Thyroid gland (tissue), 4 donors: Measurements from ENCODE around the gene NAA80. TPM values are rescaled to one million over a fixed set of nuclear protein-coding genes. Genes with fewer than 3 reads are reported as not detected.
A peak's percentile ranks its signal among the peaks of the same experiment; 100 is the strongest.

Experiments used
- DNase-seq, 2 donors: peaks; one replicate each; pipeline ENCODE4 v3.0.0-alpha.2; 2019
- H3K27ac ChIP-seq, 3 donors: fragments of 200-600 bp; sonication (generic); 1 replicate in 2 of 3; 2 replicates in 1 of 3; pipeline ENCODE4 v1.5.1; 2016 to 2019; ENCODE audit warnings: mild to moderate bottlenecking in 1 of 3, moderate library complexity in 1 of 3
- H3K27me3 ChIP-seq: fragments of 200-600 bp; sonication (generic); one replicate; pipeline ENCODE4 v1.5.1; 2019
- H3K36me3 ChIP-seq, 2 donors: fragments of 200-600 bp; sonication (generic); one replicate each; pipeline ENCODE4 v1.5.1; 2016 to 2019
- H3K4me1 ChIP-seq, 2 donors: fragments of 200-600 bp; sonication (generic); one replicate each; pipeline ENCODE4 v1.5.1; 2017 to 2019
- H3K4me3 ChIP-seq, 3 donors: fragments of 200-600 bp; sonication (generic); replicated peaks in 1 of 3; 1 replicate in 2 of 3; 2 replicates in 1 of 3; pipeline ENCODE4 v1.5.1; 2016; ENCODE audit warnings: mild to moderate bottlenecking in 1 of 3
- H3K9me3 ChIP-seq: fragments of 200-600 bp; sonication (generic); one replicate; pipeline ENCODE4 v1.5.1; 2017
- POLR2A ChIP-seq, 2 donors: fragments of 450-650 bp; IDR thresholded peaks; one replicate each; pipeline ENCODE4 v1.6.1; 2017; ENCODE audit warnings: antibody characterized with exemption in 2 of 2, mild to moderate bottlenecking in 2 of 2, moderate library complexity in 1 of 2
- WGBS, 2 donors: methylation state at CpG; one replicate each; pipeline ENCODE4 v1.1.5; 2017; 5-methylcytosine and 5-hydroxymethylcytosine counted together
- intact Hi-C: fragments of 100-400 bp; cut with DNase I; formaldehyde crosslinking; loops from one replicate; pipeline ENCODE4 v1.15.1; 2023
- total RNA-seq, 4 donors: library from RNA; depleted of rRNA; stranded (reverse); fragments of >200 nt; gene quantifications; one replicate each; pipeline ENCODE4 v1.2.3, GENCODE V29; 2016
- TF ChIP-seq, protein P1 (sequence below), 6 experiments: fragments of 200-600 bp in 3 of 6; fragments of 450-650 bp in 3 of 6; sonication (generic) in 3 of 6; IDR thresholded peaks; one replicate each; pipeline ENCODE4 v1.5.1; 2016 to 2019; ENCODE audit warnings: antibody characterized with exemption in 6 of 6, mild to moderate bottlenecking in 2 of 6, inconsistent platforms in 1 of 6, moderate library complexity in 1 of 6

The NAA80 gene
- total RNA-seq, 4 donors from 2014 or later, result 6.9 to 15.2 (median 10.8) TPM

DNA sequence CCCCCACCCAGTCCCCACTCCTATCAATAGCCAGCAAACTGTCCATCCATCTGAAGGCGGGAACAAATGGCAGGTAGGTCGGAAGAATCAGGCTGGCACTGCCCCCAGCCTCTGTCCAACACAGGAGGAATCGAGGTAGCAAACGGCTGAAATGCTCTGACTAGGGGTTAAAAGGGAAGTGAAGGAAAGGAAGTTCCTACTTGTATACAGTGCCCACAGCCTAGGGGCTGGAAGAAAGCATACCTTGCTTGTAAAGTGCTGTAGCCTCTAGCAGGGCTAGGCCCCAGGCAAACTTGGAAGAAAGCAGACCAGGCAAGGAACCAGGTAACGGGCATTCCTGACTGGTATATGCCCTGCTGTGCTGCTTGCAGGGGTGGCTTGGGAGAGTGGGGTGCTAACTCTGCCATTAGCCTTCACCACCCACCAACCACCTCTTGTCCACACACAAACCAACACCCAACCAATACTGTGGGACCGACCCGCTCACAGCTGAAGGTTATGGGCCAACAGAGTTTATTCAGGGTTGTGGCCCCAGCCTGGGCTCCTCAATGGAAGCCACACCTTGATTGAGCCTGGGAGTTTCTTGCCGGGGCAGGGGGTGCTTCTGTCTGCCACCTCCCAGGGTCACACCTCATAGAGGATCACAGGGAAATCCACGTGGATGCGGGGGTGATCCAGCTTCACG, 26.4 kb upstream of the NAA80 start:
- TF ChIP-seq, protein P1, sequence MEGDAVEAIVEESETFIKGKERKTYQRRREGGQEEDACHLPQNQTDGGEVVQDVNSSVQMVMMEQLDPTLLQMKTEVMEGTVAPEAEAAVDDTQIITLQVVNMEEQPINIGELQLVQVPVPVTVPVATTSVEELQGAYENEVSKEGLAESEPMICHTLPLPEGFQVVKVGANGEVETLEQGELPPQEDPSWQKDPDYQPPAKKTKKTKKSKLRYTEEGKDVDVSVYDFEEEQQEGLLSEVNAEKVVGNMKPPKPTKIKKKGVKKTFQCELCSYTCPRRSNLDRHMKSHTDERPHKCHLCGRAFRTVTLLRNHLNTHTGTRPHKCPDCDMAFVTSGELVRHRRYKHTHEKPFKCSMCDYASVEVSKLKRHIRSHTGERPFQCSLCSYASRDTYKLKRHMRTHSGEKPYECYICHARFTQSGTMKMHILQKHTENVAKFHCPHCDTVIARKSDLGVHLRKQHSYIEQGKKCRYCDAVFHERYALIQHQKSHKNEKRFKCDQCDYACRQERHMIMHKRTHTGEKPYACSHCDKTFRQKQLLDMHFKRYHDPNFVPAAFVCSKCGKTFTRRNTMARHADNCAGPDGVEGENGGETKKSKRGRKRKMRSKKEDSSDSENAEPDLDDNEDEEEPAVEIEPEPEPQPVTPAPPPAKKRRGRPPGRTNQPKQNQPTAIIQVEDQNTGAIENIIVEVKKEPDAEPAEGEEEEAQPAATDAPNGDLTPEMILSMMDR (IDR thresholded peaks at IDR 0.05), result no peak
- TF ChIP-seq POLR2A (IDR thresholded peaks at IDR 0.05), result no peak
- no peaks in the 10 kb centered on the region for H3K9me3 ChIP-seq
- peaks cover 15 to 16% of the 10 kb centered on the region in 2 donors for H3K36me3 ChIP-seq
- no peak for DNase-seq
- H3K27ac ChIP-seq, result peak overlapping the region in 1 of 3 donors; percentile 98
- no peaks in the 10 kb centered on the region for H3K27me3 ChIP-seq
- intact Hi-C loops, result loop anchor here (5.0 kb wide), 1 partner anchor 33 kb away; the partner anchor contains the start of gene IFRD2
- H3K4me3 ChIP-seq, result no peak overlapping the region
- 81 to 87% methylated on average over 10 to 11 of the region's 11 CpGs for WGBS, 2 donors
- peaks cover 20 to 33% of the 10 kb centered on the region in 2 donors for H3K4me1 ChIP-seq

DNA sequence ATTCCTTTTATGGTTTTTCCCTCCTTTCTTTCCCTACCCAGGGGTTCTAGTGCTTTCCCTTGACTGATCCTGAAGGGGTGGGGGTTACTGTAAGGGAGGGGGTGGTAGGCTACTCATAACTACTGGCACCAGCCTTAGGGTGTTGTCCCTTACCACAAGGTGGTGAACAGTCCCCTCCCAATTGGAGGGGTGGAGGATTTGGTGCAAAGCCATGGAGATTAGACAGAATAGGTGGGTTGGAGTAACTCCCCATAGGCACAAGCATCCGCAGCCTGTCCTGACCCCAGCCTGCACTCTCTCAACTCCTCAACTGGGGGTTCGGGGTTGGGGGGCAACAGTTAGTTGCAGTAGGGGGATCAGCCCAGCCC, 25.9 kb upstream of the NAA80 start:
- Histone ChIP-seq H3K4me3 (no peak overlapping the region), H3K9me3 (no peaks in the 10 kb centered on the region), H3K27ac (peak overlapping the region in 2 of 3 donors; percentile 32 to 98), H3K27me3 (no peaks in the 10 kb centered on the region), H3K4me1 (peaks cover 25 to 38% of the 10 kb centered on the region in 2 donors), H3K36me3 (peaks cover 10% of the 10 kb centered on the region in 2 donors)
- no peak for DNase-seq
- intact Hi-C loops, result loop anchor here (5.0 kb wide), 1 partner anchor 33 kb away; the partner anchor contains the start of gene IFRD2
- 81 to 86% methylated on average over 2 of the region's 2 CpGs for WGBS, 2 donors
- TF ChIP-seq, protein P1 (IDR thresholded peaks at IDR 0.05), result no peak

DNA sequence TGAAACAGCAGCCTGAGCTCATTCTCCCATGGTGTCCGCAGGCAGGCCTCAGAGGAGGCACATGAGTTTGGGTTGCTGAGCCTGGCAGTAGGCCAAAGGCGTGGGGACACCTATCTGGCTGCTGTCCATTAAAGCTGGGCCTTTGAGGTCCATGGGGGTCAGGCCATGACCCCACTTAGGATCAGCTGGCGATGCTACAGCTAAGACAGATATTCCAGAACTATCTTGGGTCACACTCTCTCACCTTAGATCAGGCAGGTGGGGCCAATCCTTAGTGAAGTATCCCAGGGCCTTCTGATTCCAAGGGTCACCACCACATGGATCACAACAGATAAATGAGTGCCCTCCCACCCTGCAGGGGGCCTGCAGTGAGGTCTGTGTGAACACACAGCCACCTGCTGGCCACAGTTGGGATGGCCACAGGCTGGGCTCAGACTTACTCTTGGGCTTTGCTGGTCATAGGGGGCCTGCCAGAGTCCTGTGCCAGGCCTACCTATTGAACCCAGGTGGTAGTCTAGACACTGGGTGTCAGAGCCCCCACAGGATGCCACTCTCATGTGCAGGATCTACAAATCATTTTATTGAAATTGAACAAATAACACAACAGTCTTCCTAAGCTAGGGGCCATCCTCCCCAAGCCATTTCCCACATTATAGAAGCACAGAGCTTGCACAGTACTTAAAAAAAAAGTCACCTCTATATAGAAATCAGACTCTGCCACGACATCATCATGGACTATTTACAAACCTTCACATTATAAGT, 25.3 kb upstream of the NAA80 start:
- no peaks in the 10 kb centered on the region for H3K9me3 ChIP-seq
- WGBS, 2 donors, result 50 to 51% methylated on average over 2 to 4 of the region's 4 CpGs
- H3K27ac ChIP-seq, result peak overlapping the region; percentile 22 to 98 (median 32)
- H3K4me1 ChIP-seq, result peaks cover 30 to 44% of the 10 kb centered on the region in 2 donors
- peak; percentile 68 to 70 for DNase-seq
- H3K36me3 ChIP-seq, result peaks cover 4 to 5% of the 10 kb centered on the region in 2 donors
- no peak for TF ChIP-seq POLR2A (IDR thresholded peaks at IDR 0.05)
- TF ChIP-seq, protein P1 (IDR thresholded peaks at IDR 0.05), result peak; percentile 52 to 87 (median 83)
- H3K4me3 ChIP-seq, result no peak overlapping the region
- intact Hi-C loops, result loop anchor here (5.0 kb wide), 1 partner anchor 32 kb away; the partner anchor contains the start of gene IFRD2
- H3K27me3 ChIP-seq, result no peaks in the 10 kb centered on the region

DNA sequence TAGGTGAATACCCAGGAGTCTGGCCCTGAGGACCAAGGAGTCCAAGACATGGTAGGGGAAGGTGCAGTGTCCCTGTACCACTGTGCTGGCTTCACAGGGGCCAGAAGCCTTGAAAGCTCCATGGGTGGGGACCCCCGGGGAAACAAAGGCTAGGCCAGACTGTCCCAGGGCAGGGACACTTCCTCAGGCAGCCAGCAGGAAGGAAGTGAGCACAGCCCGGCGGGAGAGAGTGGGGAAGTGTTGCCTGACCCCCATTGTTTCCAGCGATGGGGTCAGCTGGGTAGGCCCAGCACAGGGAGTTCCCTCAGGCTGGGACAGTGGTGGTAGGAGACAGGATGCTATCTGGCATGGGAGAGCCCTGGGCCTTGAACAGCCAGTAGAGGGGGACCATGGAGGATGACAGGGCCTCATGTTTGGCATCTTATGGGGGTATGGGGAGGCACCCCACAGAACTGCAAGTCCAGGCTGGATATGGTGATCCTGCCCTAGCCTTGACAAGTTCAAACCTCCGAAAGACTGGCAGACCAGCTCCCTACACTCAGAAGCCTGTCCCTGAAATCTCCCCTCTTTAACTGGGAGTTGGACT, 24.5 kb upstream of the NAA80 start:
- intact Hi-C loops, result no loop called here
- WGBS, 2 donors, result 79 to 81% methylated on average over 4 to 5 of the region's 5 CpGs

More for the DNA sequence above, 24.5 kb upstream of the NAA80 start:
- Histone ChIP-seq H3K4me3 (no peak overlapping the region), H3K36me3 (peaks cover 4 to 5% of the 10 kb centered on the region in 2 donors), H3K4me1 (peaks cover 31 to 51% of the 10 kb centered on the region in 2 donors), H3K27me3 (no peaks in the 10 kb centered on the region), H3K27ac (peak overlapping the region; percentile 22 to 98 (median 96)), H3K9me3 (no peaks in the 10 kb centered on the region)
- no peak for DNase-seq
- TF ChIP-seq, protein P1 (IDR thresholded peaks at IDR 0.05), result no peak
- TF ChIP-seq POLR2A (IDR thresholded peaks at IDR 0.05), result no peak
